ENCODE results near the gene CCSER2.
"Not testable (repeated sequence)": the region's sequence is repeated elsewhere in the genome, so short reads cannot be mapped to it uniquely, and the experiment has no call there.

CCSER2 gene

GRCh38 chr10:84525120-84525806 lies 196.9 kb downstream of the CCSER2 start:
- DNase-seq: no peak

- not testable (repeated sequence) for DNase-seq
These were observed 197.4 kb downstream of the CCSER2 start for GRCh38 chr10:84525807-84526182.

GRCh38 chr10:84527386-84527785 lies 199.0 kb downstream of the CCSER2 start:
- not testable (repeated sequence) for DNase-seq

DNA sequence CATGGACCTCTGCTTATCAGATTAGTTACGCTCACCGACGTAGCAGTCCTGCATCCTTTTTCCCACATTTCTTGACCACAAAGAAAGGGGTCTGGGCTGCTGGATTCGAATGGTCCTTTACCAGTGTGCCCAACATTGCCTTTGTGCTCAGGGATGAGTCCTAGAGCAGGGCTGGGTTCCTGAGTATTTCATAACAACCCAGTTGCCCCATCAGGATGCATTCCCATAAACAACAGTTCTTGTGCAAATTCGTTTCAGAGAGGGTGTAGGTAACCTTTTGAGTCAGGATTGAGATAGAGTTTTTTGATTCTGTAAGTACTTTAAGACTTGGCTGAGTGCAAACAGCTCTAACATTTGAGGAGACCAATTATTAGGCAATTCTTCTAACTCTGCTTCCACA lies 200.1 kb downstream of the CCSER2 start:
- DNase-seq: not testable (repeated sequence)

DNA sequence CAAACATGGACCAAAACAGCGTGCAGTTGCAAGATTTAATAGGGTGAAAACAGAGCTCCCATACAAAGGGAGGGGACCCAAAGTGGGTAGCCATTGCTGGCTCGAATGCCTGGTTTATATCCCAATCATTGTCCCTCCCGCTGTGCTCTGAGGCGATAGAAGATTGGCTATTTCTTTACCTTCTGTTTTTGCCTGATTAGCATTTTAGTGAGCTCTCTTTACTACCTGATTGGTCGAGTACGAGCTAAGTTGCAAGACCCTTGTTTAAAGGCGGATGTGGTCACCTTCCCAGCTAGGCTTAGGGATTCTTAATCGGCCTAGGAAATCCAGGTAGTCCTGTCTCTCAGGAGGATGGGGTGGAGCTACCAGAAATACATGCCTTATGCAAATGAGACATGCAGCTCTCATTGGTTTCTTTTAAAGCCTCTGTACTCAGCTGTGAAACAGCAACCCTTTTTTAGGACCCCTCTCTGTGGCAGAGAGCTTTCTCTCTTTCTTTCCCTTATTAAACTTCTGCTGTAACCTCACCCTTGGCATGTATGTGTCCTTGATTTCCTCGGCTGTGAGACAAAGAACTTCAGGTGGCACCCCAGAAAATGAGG lies 202.4 kb downstream of the CCSER2 start:
- DNase-seq: no peak

DNA sequence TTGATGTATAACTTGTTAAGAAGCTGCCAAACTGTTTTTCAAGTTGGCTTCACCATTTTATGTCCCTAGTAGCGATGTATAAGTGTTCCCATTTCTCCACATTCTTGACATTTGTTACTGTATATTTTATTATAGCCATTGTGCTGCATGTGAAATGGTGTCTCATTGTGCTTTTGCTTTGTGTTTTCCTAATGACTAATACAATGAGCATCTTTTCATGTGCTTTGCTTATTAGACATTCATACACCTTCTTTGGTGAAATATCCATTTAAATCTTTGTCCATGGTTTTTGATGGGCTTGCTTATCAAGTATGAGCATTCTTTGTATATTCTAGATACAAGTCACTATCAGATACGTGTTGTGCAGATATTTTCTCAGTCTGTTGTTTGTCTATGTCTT lies 203.0 kb downstream of the CCSER2 start:
- DNase-seq: no peak

DNA sequence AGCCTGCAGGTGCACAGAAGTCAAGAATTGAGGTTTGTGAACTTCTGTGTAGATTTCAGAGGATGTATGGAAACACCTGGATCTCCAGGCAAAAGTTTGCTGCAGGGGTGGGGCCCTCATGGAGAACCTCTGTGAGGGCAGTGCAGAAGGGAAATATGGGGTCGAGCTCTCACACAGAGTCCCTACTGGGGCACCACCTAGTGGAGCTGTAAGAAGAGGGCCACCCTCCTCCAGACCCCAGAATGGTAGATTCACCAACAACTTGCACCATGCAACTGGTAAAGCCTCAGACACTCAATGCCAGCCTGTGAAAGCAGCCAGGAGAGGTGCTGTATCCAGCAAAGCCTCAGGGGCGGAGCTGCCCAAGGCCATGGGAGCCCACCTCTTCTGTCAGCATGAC lies 205.8 kb downstream of the CCSER2 start:
- DNase-seq: no peak

- no peak for DNase-seq
These were observed 209.1 kb downstream of the CCSER2 start for GRCh38 chr10:84537447-84537931.

DNA sequence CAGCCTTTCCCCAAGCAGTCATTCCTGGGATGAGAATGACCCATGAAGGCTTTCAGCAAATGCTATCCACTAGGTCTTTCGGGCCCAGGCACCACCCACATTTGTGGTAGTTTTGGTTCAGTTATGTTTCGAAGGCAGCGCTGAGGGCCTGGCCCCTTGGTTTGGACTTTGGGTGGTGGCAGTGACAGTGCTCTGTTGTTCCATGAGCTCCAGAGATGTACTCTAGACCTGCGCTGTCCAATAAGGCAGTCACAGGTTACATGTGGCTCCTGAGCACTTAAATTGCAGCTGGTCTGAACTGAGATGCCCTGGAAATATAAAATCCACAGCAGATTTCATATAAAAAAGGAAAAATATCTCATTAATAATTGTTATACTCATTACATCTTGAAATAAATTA lies 209.6 kb downstream of the CCSER2 start:
- DNase-seq: no peak

DNA sequence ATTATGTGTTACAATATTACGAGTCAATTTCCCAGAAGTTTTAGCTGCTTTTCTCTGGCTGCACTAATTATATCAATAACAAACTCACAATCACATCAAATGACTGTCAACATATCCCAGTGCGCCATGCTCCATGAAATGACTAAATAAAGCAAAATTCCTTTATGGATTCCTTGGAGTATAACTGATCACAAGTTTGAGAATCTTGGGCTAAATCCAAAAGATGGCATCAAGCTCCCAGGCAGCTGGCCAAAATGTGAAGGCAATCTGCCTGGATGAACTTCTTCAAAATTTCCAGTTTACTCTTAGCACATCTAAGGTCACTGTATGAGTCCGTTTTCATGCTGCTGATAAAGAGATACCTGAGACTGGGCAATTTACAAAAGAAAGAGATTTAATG lies 210.8 kb downstream of the CCSER2 start:
- DNase-seq: peak; percentile 2

DNA sequence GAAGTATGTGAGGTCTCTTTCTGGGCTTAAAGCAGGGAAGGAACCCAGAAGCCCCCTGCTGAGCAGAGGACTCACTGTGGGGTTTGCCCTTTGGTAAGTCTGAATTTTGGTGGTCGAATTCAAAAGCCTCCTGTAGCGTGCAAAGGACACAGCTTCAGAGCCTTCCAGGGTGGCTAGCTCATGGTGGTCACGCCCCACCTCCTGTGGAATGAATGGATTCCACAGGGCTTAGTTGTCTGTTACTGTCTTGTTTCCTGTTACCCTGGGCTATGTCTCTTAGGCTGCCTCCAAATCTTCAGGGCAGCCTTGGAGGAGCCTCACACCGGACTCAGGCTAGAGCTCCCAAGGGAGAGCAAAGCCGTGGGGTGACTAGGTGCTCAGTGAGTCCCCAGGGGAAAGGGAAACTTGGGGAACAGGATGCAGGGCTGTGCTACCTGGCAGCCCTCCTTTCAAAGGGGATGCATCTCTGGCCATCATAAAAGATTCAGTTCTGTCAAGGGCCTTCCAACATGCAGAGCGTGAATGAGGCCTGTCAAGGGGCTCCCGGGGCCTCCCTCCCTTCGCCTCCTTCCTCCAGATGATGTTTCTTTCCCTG lies 211.7 kb downstream of the CCSER2 start:
- no peak for DNase-seq

- DNase-seq: no peak
These were observed 212.4 kb downstream of the CCSER2 start for GRCh38 chr10:84540617-84541288.

DNA sequence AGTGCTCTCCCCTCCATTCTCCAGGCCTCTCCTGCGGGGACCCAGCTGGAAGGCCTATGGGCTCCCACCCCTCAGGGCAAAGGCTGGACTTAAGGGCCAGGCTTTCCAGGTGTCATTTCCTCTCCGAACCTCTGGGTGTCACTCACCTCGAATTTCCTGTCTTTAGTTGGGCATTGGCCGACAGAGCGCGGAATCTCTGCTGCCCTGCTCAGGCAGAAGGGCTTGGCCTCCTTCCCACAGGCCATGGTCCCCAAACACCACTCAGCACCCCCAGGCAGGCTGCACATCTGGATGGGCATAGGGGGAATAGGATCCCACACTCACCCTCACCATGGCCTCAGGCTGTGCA lies 212.9 kb downstream of the CCSER2 start:
- no peak for DNase-seq

DNA sequence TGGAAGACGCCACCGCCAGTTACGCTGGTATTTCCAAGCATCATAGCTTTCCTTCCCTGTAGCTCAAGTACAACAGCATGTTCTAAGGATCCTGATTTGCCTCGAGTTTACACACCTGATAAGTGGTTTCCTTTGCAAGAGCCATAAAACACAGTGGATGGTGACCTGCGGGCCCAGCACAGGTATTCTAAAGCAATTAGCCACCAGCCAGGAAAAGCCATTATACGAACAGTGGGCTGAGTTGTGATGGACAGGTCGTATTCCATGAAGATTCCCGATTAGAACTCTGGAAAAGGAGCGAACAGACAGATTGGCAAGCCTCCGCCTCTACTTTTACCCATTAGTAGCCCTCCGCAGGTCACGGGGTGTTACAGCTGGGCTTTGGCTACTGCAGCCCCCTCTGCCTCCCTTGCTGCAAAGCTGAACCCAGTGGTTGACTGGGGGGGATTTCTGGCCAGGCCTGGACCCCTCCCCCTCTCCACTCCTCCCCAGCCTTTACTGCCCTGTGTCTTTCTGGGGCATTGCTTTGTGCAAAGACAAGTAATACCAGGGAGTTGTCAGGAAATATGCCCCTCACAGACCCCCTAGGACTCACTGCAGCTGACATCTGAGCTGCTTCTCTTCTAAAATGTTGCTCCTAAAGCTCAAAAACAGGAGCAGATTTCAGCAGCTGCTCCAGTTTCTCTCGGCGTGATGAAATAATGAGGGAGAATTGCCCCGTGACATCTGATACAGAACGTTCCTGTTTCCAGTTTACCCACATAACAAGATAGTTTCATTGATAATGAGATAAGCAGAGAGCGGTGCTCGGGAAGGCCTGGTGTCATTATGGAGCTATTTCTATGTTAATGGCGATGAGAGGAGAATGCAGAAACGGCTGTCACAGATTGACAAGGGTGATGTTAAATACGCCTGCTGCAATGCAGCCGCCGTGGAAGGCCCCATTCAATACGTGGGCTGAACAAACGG lies 214.4 kb downstream of the CCSER2 start:
- no peak for DNase-seq

DNA sequence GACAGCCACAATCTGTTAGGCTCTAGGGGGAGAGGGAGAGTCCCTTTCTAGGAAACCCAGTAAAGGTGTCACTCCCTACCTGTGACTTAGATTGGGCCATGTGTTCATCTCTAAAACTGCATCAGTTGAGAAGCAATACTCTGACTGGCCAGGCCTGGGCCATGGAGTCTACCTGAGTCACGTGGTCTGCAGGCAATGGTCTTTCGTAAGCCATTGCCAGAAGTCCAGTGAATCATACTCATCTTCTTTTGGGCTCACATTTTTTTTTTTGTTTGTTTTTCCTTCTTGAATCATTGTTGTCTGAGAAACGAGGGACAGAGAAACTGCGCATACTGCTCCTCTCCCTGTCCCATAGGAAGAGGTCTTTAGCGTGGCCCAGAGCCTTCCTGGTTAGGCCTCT lies 215.6 kb downstream of the CCSER2 start:
- no peak for DNase-seq

GRCh38 chr10:84545651-84546050 lies 217.3 kb downstream of the CCSER2 start:
- DNase-seq: no peak

DNA sequence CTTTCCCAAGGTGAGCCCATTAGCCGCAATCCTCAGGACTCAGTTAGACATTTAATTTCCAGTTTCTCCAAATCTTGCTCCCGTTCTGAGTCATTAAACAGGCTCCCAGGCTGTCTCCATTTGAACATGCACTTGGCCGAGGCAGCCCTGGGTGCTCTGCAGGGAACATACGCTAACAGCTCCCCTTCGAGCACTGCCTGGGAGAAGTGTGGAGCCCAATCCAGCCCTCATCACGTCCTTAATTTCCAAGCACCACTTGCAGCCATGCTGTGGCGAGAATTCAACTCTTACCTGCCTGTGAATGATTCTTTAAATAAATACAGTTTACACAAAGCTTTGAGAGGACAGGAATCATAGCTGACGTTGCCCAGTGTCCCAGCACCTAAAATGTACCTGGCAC lies 218.2 kb downstream of the CCSER2 start:
- no peak for DNase-seq

- no peak for DNase-seq
These were observed 219.2 kb downstream of the CCSER2 start for GRCh38 chr10:84547616-84548015.

- no peak for DNase-seq
These were observed 220.5 kb downstream of the CCSER2 start for GRCh38 chr10:84548869-84549268.

- no peak for DNase-seq
These were observed 221.2 kb downstream of the CCSER2 start for GRCh38 chr10:84549368-84550165.

DNA sequence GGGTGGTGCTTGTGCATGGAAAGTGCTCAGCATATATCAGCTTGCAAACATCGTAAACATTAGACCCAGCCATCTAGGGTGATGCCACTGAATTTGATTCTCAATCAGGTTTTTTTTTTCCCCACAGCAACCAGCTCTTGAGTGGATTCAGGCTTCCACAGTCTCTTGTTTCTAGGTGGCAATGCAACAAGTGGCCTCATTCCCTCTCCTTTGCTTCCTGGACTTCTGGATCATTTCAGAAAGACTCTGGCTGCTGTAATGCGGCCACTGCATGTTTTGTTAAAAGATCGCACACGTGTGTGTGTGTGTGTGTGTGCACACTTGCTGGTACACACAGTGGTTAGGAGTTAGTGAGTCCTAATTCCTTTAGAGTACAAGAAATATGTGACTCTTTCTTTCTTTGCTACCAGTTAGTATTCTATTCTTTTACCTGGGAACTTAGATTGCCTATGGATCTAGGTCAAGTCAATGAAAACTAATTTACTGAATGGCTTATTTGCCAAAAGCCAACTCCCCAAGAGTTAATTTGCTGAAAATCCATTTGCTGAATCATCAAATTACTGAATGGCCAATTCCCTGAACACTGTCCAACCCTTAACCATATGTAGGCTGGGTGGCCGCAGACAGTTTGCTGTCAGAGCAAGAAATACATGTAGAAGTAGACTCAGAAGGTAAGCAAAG lies 222.5 kb downstream of the CCSER2 start:
- DNase-seq: no peak

Data from NCI-H446 treated with DMSO at 0.1 percent for 48 hours (cell line).